ENCODE results near the gene POLN.
A peak's percentile ranks its signal among the peaks of the same experiment; 100 is the strongest.

Gene POLN

DNA sequence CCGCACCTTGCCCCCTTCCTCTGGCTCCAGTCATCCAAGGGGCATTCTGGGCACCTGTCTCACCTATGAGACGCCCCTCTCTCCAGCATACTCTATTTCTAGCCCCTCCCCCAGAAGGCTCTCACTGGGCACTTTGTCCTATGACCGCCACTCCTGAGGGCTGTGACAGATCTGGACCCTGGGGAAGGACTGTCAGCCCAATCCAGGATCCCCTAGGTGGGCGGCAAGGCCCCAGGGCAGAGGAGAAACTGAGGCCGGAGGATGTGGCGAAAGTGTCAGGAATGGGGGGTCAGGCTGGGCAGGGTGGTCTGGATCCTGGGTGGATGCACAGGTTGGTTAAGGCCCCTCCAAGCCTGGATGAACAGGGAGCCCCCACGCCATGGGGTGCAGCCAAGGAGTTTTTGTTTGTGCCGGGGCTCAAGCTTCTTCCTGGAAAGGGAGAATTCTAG lies 198.9 kb downstream of the POLN start:
- H3K27me3 ChIP-seq (ENCODE audit: insufficient read depth, poor library complexity, severe bottlenecking) = peaks cover 23% of the 10 kb centered on the region

DNA sequence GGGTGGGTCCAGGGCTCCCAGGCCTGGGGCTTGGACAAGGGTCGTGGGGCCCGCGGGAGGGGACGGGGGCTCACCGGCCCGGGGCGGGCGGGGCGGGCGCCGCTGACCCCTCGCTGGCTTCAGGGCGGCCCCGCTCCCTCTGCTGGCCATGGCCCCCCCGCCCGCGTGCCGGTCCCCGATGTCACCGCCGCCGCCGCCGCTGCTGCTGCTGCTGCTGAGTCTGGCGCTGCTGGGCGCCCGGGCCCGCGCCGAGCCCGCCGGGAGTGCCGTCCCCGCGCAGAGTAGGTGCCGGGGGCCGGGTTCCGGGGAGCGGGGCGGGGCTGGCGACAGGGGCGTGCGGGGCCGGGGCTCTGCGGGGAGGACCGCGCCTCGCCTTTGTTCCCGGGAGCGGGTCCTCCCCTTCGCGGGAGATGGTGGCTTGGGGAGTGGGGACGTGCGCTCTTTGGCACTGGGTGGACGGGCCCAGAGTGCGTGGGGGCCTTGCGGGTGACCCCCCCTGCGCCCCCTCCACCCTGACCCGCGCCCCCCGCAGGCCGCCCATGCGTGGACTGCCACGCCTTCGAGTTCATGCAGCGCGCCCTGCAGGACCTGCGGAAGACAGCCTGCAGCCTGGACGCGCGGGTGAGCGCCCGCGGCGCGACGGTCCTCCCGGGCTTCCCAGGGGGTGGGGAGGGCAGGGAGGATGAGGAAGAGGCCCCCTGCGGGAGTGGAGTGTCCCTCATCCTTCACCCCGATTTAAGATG lies 199.5 kb downstream of the POLN start:
- Histone ChIP-seq H3K27me3 (ENCODE audit: insufficient read depth, poor library complexity, severe bottlenecking) (peaks cover 23% of the 10 kb centered on the region), H3K4me1 (ENCODE audit: insufficient read depth, poor library complexity, severe bottlenecking) (no peaks in the 10 kb centered on the region), H3K27ac (ENCODE audit: poor library complexity, severe bottlenecking) (no peak overlapping the region), H3K4me3 (ENCODE audit: severe bottlenecking) (peak overlapping the region; percentile 56), H3K36me3 (ENCODE audit: low read depth) (no peaks in the 10 kb centered on the region), H3K9me3 (ENCODE audit: severe bottlenecking) (no peaks in the 10 kb centered on the region)
- TF ChIP-seq, protein P1, sequence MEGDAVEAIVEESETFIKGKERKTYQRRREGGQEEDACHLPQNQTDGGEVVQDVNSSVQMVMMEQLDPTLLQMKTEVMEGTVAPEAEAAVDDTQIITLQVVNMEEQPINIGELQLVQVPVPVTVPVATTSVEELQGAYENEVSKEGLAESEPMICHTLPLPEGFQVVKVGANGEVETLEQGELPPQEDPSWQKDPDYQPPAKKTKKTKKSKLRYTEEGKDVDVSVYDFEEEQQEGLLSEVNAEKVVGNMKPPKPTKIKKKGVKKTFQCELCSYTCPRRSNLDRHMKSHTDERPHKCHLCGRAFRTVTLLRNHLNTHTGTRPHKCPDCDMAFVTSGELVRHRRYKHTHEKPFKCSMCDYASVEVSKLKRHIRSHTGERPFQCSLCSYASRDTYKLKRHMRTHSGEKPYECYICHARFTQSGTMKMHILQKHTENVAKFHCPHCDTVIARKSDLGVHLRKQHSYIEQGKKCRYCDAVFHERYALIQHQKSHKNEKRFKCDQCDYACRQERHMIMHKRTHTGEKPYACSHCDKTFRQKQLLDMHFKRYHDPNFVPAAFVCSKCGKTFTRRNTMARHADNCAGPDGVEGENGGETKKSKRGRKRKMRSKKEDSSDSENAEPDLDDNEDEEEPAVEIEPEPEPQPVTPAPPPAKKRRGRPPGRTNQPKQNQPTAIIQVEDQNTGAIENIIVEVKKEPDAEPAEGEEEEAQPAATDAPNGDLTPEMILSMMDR (IDR thresholded peaks at IDR 0.05; ENCODE audit: poor library complexity, severe bottlenecking) = no peak
- no peak; the same call in 2 of the 3 replicates for ATAC-seq (ENCODE audit: low read depth)
- no peak for DNase-seq (ENCODE audit: low spot score)

More for the DNA sequence above, 198.9 kb downstream of the POLN start:
- DNase-seq (ENCODE audit: low spot score) = no peak
- no peaks in the 10 kb centered on the region for H3K4me1 ChIP-seq (ENCODE audit: insufficient read depth, poor library complexity, severe bottlenecking)
- H3K9me3 ChIP-seq (ENCODE audit: severe bottlenecking) = no peaks in the 10 kb centered on the region
- no peaks in the 10 kb centered on the region for H3K36me3 ChIP-seq (ENCODE audit: low read depth)
- no peak for ATAC-seq (ENCODE audit: low read depth)
- no peak overlapping the region for H3K27ac ChIP-seq (ENCODE audit: poor library complexity, severe bottlenecking)
- H3K4me3 ChIP-seq (ENCODE audit: severe bottlenecking) = no peak overlapping the region
- TF ChIP-seq, protein P1 (IDR thresholded peaks at IDR 0.05; ENCODE audit: poor library complexity, severe bottlenecking) = no peak

DNA sequence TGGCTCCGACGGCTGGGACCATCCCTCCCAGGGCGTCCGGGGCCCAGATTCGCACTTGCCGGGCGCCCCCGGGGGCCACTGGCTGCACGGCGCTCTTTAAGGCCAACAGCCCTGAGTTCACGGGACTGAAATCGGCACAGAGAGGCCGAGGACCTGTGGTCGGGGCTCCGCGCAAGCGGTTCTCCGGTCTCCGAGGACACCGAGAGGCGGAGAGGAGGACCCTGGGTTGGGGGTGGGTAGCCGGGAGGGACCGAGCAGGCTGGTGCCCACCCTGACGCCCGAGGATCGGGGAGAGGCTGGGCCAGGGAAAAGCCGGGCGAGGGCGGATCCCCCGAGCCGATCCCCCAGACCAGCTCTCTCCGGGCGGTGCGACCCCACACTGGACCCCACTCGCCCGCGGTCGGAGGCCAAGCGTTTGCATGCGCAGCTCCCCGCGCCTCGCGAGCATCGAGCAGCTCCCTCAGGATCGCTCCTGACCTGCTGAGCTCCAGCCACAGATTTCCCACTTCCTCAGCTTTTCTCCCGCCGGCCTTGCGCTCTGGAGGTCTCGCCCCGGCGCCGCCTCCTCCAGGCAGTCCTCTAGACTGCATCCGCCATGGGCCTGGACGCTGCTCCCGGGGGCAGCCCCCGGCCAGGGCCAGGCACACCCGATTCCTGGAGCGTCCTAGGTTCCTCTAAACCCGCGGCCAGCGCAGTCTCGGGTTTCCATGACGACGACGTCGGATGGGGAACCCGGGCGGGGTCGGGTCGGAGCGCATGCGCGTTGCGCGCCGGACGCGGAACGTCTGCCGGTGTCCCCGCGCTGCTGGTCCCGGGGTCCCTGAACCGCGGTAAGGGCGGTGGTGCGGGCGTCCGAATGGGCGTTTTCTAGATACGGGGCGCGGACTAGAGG lies 200.4 kb downstream of the POLN start:
- H3K9me3 ChIP-seq (ENCODE audit: severe bottlenecking) = no peaks in the 10 kb centered on the region
- DNase-seq (ENCODE audit: low spot score) (peak; percentile 80), ATAC-seq (ENCODE audit: low read depth) (peak; percentile 56)
- H3K4me1 ChIP-seq (ENCODE audit: insufficient read depth, poor library complexity, severe bottlenecking) = no peaks in the 10 kb centered on the region
- peaks cover 23% of the 10 kb centered on the region for H3K27me3 ChIP-seq (ENCODE audit: insufficient read depth, poor library complexity, severe bottlenecking)
- TF ChIP-seq, protein P1 (IDR thresholded peaks at IDR 0.05; ENCODE audit: poor library complexity, severe bottlenecking) = no peak
- no peak overlapping the region for H3K27ac ChIP-seq (ENCODE audit: poor library complexity, severe bottlenecking)
- peak overlapping the region; percentile 56 for H3K4me3 ChIP-seq (ENCODE audit: severe bottlenecking)
- no peaks in the 10 kb centered on the region for H3K36me3 ChIP-seq (ENCODE audit: low read depth)

DNA sequence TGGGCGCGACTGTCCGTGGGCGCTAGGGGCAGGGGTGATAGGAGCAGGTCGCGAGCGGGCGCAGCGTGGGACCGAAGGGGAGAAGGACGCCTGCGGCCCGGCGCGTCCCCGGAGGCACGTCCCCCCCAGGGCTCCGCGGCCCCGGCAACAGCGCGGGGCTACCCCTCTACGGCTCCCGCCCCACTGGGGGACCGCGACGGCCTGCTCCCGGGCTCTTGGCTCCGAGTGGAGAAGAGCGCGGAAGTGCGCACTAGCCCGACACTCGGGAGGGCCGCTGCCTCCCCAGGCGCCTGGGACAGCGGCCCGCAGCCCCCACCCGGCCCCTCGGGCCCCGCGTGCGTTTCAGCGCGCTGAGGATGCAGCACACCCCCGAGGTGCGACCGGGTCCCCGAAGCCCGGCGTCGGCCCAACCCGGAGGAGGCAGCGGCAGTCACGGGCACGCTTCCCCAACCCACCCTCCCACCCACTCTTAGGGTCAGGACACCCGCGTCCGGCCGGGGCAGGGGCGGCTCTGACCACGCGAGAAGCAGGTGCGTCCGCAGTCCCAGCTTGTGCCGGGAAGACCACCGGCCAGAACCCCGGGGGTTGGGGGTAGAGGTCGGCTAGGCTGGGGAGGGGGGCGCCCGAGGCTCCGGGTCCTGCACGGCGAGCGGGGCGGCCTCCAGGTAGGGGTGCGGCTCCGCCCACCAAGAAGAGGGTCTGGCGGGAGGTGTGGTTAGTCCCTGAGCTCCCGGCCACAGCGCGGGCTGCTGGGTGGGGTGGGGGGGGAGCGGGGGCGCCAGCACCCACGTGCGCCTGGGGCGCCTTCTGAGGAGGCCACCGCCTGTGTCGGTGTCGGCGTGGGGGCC lies 201.3 kb downstream of the POLN start:
- H3K27me3 ChIP-seq (ENCODE audit: insufficient read depth, poor library complexity, severe bottlenecking) = peaks cover 23% of the 10 kb centered on the region
- H3K9me3 ChIP-seq (ENCODE audit: severe bottlenecking) = no peaks in the 10 kb centered on the region
- peak overlapping the region; percentile 56 for H3K4me3 ChIP-seq (ENCODE audit: severe bottlenecking)
- TF ChIP-seq, protein P1 (IDR thresholded peaks at IDR 0.05; ENCODE audit: poor library complexity, severe bottlenecking) = no peak
- no peak overlapping the region for H3K27ac ChIP-seq (ENCODE audit: poor library complexity, severe bottlenecking)
- 0 out of 3 replicates have a peak, but pooled peaks have one; percentile 5 for ATAC-seq (ENCODE audit: low read depth)
- no peaks in the 10 kb centered on the region for H3K4me1 ChIP-seq (ENCODE audit: insufficient read depth, poor library complexity, severe bottlenecking)
- DNase-seq (ENCODE audit: low spot score) = no peak
- H3K36me3 ChIP-seq (ENCODE audit: low read depth) = no peaks in the 10 kb centered on the region
